Adrenal gland (tissue), 5 donors: ENCODE data around the gene PSTPIP2.

Experiments
- CTCF ChIP-seq, 6 experiments: fragments of 450-650 bp in 4 of 6; fragments of 200-600 bp in 2 of 6; sonication (generic) in 1 of 6; IDR thresholded peaks; 1 replicate in 5 of 6; 2 replicates in 1 of 6; pipeline versions ENCODE4 v1.5.1 to v1.8.0; 2016 to 2021; ENCODE audit warnings: antibody characterized with exemption in 6 of 6, mild to moderate bottlenecking in 2 of 6, moderate library complexity in 1 of 6
- POLR2A ChIP-seq, 2 donors: fragments of 450-650 bp; IDR thresholded peaks; one replicate each; pipeline ENCODE4 v1.6.1; 2017; ENCODE audit warnings: antibody characterized with exemption in 2 of 2, mild to moderate bottlenecking in 2 of 2, moderate library complexity in 1 of 2
- donor health status: DM: no; HTN: no; CAD: no.

- TF ChIP-seq POLR2A (IDR thresholded peaks at IDR 0.05) = no peak
- TF ChIP-seq CTCF (IDR thresholded peaks at IDR 0.05) = no peak
Observed at GRCh38 chr18:46002934-46003333, 69.1 kb downstream of the PSTPIP2 start.
